ENCODE results near the gene DKK3.

The DKK3 gene

DNA sequence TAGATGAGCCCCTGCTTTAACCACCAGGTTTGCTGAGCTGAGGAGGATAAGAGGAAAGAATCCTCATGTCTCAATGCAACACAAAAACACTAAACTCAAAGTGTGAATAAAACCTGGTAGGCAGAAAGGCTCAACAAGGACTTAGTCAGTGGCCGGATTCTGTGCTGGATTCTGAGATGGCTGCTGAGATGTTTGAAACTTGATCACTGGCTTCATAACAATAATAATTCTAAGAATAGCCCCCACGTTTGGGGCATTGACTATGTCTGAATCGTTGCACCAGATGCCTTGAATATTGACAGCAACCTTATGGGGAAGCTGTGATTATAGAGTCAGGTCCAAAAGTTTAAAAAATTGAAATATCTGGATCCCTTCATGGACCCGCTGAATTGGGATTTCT is 4.6 kb downstream of the DKK3 start:
- no peak for DNase-seq (ENCODE audit: low spot score)

DNA sequence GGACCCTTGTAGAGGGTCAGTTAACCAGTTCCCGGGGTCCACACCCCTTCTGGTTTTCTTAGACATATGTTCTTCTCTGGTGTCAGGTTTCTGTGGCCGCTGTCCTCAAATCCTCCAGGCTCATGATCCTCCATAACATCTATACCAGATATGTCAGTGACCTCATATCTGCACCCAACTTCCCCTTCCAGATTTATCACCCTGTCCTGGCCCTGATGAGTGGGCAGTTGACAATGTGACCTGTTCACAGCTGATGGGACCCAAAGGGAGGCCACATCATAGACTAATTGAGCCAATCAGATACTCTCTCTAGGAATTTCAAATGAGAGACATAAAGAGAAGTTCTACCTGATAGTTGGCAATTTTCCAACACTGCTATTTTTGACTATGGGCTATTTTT is 5.1 kb downstream of the DKK3 start:
- no peak for DNase-seq (ENCODE audit: low spot score)

DNA sequence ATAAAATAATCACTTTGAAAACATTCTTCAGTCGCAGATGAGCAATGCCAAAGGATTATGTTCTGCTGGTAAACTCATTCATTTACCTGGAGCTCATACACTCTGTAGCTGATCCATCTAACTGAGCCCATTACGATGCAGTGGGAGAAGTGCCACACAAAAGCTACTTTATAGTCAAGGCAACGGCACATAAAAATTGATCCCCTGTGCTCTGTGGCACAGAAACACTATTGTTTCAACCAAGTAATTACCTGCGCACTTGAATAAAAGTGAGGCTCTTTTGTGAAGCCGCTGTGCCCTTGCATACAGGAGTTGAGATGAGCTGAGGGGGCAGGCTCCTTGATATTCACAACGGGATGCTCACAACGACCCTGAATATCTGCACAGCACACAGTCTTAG is 7.2 kb downstream of the DKK3 start:
- DNase-seq (ENCODE audit: low spot score), result no peak

DNA sequence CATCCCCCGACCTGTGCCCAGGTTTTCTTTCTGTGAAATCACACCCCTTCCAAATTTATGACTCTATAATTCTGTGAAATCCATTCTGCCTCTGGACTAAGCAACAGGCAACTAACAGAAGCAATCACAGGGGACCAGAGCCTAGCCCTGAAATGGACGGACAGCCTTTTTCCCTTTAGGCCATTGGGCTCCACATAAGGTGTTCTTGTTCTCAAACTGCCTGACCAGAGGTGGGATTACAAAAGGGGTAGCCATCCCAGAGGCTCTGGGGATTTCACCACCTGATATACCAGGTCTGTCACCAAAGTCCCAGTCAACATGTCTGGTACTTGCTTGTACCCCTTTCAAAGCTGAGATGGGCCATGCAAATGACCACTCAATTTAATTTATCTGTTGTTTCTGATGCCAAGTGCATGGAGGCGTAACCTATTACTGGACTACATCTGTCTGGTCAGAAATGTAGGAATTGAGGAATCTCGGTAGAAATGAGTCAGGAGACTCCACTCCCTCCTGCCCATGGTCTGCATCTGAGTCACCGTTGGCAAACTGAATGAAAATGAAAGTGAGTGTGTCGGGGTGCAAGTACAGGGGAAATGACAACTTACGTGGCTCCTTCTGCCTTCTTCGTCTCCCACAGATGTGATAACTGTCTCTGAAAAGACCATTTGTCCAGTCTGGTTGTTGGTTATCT is 10.2 kb downstream of the DKK3 start:
- peak; percentile 59 for DNase-seq (ENCODE audit: low spot score)

DNA sequence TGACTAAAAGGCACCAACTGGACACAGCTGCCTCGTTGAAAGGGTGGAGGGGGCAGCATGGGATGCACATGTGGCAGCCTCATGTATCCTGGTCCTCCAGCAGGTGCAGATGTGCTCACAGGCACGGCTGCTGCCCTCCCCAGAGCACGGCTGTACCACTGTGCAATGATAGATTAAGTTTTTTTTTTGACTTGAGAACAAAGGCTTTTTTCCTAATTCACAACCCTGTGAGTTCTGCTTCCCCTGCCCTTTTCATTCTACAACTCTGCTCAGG is 11.4 kb downstream of the DKK3 start:
- DNase-seq (ENCODE audit: low spot score), result no peak

DNA sequence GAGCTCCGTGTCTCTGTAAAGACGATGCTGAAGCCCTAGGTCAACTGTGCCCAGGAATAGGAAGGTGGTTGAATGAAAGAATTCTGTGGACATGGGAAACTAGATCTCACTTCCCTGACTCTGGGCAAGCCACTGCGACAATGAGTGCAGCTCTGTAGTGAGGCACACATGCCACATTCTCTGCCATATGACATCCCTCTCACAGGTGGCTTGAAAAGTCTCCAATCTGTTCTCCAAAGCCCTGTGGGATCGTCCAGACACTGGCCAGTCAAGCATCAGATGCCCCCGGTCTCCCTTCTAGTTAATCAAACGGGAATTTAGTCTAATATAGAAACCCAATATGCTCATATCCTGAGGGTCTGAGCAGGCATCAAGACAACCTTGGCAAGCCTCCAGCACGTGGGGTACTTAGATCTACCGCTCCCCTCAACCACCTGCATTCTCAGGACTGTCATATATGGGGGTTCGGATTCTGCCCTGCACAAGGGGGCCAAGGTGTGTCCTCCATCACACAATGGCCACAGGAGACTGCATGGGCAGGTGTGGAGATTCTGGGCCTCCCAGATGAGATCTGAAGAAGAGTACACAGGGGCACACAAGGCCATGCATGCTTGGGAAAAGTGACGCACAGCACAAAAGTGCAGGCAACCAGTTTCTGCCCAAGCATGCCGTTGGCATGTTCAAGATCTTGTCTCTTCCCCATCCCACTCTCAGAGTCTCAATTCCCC is 11.9 kb downstream of the DKK3 start:
- DNase-seq (ENCODE audit: low spot score), result no peak

DNA sequence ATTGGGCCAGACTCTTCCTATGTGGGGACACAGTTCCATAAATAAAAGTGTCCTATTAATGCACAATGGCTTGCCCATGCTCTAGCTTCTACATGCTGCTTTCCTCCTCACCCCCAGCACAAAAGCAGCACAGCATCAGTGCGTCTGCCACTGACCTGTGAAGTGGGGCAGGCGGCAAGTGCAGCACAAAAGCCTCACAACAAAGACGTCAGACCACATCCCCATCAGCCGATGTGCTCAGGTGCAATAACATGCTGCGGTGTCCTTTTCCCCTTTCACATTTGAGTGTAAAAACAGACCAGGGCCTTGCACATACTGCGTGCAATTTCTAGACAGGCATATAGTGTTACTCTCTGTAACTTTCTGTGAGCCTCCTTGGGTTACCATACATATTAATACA is 12.8 kb downstream of the DKK3 start:
- DNase-seq (ENCODE audit: low spot score), result no peak

DNA sequence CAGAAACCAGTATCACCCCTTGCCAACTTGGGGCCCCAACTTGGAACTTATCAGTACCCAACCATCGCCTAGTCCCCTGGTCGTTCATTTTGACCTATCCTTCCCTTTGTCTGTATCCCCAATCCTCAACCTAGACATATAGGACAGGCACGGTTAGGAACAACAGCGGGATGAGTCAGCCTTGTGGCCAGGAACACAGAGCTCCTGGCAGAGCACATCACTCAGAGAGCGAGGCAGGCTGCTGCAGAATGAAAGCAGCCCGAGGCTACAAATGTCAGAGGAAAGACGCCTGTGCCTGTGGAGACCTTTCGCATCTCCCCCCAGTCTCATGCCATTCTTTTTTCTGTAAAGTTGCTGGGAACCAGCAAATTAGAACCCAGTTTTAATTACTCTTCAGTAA is 14.6 kb downstream of the DKK3 start:
- peak; percentile 78 for DNase-seq (ENCODE audit: low spot score)

DNA sequence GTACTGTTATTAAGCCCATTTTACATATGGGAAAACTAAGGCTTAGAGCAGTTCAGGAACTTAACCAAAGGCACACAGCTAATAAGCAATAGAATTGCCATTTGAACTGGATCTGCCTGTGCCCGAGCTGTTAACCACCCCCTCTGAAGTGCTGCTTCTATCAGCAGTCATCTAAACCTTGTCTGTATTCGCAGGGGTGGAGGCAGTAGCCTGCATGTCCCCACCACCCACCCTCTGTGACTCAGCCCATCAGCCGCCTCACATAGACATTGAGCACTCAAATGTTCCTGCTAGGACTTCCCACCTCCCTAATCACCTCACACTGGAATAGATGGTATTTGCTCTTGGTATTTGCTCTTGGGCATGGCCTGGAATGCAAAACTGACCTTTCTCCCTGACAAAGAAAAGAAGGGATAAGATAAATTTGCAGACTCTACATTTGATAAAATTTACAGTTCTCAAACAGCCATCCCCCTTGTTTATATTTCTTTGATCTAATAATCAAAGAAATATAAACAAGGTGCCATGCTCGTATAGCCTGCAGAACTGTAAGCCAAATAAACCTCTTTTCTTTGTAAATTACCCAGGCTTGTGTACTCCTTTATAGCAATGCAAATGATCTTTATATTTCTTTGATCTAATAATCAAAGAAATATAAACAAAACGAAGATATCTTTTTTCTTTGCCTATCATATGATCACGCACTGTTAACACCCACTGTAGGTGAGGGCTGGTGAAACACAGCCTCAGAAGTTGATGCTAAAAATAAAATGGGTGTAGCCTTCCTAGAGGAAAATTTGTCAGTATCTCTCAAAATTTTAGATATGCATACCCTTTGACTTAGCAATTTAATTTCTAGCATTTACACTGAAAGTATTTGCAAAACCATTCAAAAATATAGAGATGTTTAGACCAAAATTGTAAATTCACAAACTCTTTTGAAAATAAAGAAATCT is 15.9 kb downstream of the DKK3 start:
- DNase-seq (ENCODE audit: low spot score), result no peak

DNA sequence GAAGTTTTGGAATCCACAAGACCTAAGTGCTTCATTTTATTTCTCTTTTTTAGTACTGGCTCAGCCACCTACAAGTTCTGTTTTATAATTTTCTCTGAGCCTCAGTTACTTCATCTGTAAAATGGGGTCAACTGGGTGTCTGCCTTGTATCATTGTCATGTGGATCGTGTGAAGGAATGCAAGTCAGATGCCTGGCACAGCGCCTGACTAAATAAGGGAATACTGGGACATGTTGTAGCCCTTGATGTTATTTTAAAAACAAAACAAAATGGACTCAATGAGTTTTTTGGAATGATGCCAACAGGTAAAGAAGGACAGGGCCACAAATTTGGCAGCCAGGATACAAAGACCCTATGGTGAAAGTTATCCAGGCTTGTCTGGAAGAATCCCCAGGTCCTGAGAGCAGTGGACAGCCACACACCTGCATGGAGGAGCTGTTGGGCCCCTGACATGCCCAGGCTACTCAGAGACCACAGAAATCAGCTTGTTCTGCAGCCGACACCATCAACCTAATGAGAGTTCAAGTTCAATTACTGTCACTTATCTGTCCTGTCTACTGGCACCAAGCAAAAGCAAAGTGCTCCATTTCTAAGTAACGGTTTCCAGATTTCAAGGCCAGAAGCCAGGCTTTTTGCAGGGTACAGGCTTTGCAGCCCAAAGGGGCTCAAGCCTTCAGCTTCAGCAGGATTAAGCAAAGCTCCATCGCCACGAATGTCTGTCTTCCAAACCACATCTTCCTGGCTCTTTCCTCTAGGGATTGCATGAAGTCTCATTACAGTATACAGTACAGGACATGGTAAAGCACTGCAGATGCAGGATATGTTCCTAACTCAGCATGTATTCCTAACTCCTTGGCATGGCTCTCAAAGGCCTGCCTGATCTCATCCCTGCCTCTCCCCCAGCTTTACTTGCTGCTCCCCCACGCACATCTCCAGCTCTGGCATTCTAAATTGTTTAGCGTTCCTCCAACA is 18.4 kb downstream of the DKK3 start:
- no peak for DNase-seq (ENCODE audit: low spot score)

DNA sequence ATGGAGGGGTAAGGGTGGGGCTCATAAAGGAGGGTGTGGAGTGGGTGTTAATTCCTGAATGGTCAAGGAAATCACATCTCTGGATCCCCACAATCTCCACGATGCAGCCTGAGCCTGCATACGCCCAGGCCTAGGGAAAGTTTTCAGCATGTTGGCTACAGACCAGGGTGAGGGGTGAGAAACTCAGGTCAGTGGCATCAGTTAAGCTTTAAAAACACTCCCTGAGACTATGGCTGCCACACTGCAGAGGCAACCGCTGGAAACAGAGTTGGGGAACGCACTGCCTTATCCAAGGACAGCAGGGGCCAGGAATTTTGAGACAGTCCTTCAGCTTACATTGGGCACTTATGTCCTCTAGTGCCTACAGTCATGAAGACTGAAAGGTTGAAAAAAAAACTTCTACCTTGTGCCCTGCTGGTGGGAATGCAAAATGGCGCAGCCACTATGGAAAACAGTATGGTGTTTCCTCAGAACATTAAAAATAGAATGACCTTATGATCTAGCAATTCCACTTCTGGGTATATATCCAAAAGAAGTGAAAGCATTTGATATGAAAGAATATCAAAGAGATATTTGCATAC is 19.7 kb downstream of the DKK3 start:
- DNase-seq (ENCODE audit: low spot score), result no peak

DNA sequence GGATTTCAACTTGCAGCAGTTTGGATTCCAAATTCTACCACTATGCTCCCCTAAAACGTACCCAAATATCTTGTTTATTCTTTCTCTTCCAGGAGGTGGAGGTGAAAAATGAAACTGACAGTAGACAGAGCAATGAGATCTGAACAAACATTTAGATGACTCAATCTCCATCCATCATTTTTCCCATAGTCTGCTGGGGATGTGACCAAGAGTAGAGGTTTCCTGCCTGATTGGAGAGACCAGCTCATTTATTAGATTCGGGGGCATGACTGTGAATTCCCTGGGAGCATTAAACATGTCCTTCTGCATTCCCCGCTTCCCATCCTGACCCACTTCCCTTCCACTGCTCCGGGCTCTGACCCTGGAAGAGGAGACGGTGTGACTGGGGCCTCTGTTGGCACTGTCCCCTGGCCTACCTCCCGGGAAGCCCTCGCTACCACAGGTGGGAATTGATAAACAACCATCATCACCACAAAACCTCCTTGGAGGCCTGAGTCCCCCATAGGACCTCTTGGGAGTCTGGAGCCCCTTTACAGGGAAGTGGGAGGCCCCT is 20.3 kb downstream of the DKK3 start:
- no peak for DNase-seq (ENCODE audit: low spot score)

DNA sequence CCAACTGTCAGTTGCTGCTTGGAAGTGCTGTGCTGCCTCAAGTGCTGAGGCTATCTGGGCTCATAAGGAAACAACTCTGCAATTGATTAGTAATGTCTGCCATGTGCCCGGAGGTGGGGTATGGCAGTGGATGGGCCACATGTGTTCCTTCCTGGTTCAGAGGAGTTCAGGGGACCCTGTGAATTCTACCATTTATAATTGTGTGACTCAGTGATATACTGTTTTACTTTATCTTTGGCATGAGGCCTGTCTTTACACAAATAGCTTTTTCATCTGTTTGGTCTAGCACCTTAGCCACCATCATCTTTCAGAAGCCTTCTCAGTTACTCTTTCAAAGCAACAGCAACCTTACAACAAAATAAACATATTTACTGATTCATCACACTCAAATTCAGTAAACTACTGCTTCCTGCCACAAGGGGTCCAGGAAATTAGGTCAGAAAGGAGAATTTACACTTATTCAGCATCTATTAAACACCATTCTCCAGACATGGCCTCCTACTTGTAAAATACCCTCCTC is 20.9 kb downstream of the DKK3 start:
- no peak for DNase-seq (ENCODE audit: low spot score)

DNA sequence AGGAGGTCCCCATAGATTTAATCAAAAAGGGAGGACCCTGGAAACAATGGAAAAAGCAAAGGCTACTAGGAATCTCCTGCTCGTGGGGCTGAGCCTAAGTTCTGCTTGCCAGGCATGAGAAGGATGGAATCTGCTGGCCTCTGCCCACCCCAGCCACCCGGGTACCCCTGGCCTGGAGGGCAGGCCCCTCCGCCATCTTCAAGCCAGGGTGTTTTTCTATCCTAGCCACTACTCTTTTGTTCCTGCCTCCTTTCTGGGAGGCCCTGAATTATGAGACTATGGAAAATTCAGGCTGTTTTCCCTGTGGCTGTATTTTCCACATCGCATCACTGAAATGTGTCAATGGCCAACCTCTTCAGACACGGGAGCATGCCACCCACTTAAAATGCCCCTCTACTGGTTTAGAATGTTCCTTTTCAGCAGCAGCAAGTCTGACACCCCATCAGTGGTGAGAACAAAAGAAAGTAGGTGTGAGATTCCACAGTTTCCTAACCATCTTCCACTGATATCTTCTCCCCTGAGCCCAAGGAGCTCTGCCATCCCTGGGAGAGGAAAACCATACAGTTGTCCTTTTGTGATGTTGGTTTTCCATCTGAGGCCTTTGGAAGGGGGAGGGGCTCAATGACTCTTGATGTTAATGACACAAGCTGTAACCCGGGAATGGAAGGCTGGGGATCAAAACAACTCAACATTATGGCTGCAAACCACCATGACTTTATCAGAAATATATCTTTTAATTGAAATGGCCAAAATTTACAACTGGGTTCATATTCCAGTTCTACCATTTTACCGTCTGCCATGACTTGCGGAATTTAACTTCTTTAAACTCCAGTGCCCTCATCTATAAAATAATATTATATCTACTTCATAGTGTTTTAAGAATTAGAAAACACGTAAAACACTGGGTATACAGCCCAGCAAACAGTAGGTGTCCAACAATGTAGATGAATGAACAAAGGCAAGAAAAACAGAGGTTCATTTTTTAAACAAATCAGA is 22.2 kb downstream of the DKK3 start:
- no peak for DNase-seq (ENCODE audit: low spot score)

DNA sequence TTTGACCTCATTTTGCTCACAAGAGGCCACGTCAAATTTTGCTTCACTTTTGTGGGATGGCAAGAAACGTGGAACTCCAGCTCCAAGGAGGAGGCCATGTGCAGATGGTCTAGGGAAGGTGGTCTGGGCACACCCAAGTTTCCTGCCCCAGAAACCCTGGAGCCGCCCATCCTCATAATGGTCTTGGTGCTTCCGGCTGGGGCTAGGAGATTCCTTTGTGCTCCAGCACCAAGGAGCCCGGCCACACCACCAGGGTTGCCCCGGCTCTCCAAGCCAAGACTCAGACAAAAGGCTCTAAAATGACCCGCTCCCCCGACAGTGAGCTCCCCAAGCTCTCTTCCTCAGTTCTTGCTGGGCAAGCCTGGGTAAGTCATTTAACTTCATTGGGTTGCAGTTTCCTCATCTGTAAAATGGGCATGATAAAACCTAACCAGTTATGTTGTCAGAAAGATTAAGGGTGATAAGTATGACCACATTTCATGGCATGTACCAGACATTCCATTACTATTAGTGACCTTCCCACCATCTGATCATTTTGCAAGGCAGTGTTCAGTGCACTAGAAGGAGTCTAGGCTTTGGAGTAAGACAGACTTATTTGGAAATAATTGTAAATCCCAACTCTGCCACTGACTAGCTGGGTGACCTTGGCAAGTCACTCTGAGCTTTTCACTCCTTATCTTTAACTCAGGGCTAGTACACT is 23.3 kb downstream of the DKK3 start:
- no peak for DNase-seq (ENCODE audit: low spot score)

DNA sequence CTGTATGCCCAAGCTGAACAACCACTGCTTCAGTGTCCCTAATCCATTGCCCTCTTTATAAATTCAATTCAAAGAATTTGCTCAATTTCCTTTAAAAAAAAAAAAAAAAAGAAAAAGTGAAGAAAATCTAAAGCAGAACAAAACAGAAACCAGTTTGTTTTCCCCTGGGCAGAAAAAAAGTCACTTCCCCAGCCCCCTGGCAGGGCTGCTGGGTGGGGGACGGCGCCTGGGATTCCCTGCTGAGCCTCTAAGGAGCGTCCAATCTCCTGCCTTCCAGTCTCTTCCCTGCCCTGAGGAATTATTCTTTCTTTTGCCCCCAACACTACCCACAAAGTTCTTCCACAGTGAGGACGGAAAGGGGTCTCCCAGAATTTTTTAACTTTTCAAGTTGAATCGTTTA is 23.9 kb downstream of the DKK3 start:
- DNase-seq (ENCODE audit: low spot score), result no peak

DNA sequence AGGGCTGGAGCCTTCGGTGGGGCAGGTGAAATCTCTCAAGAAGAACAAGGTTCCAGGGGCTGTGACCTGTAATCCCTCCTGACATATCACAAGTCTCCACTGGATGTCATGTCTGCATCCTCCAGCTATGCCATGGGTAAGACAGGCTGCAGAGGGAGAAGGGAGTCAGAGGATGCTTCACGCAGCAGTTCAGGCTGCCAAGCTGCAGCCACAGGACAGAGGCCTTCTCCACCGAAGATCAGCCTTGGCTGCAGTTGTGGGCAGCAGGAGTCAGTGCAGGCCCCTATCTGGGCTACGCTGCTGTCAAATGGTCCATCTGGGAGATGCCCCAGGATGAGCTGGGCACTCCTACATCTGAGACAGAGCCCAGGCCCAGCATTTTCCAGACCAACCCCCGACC is 25.0 kb downstream of the DKK3 start:
- no peak for DNase-seq (ENCODE audit: low spot score)

DNA sequence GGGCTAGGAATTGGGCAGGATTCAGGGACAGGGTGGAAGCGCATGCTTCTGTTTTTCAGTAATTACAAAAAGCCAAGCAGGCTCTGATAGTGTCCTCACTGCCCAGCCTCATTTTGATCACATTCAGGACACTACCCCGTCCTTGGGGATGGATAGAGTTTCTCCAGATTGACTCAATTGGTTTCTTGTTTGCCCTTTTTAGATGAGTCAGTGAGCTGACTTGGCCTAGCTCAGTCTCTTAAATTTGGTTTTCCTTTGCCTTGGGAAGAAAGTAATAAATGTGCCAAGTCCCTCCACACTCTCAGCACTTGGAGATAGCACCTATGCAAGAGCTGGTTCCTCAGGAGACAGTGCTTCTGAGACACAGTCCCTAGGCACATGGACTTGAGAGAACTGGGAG is 25.5 kb downstream of the DKK3 start:
- no peak for DNase-seq (ENCODE audit: low spot score)

DNA sequence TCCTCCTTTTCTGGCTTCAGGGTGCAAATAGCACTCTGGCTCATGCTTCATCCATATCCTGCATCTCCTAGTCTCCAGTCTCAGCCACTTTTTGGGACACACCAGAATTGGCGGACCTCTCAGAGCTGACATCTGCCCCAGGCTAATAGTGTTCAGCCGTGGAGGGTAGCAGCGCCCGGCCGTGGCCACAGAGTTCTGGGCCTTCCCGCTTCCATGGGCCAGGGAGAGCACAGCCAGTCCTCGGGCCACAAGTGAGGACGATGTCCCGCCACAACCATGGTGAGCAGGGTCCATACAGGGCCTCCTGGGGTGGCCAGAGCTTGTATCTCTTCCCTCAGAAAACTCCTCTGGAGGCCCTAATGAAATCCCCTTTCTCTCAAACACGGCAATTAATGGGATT is 26.0 kb downstream of the DKK3 start:
- DNase-seq (ENCODE audit: low spot score), result no peak

All from COLO829 (cell line).